ENCODE results near the gene LRRC4B. TPM values are rescaled to one million over a fixed set of nuclear protein-coding genes. Genes with fewer than 3 reads are reported as not detected.

LRRC4B gene
- polyA plus RNA-seq, 1 donor (not counting 4 experiments of a cell fraction or from before 2014, with no cell fraction given), result not detected

DNA sequence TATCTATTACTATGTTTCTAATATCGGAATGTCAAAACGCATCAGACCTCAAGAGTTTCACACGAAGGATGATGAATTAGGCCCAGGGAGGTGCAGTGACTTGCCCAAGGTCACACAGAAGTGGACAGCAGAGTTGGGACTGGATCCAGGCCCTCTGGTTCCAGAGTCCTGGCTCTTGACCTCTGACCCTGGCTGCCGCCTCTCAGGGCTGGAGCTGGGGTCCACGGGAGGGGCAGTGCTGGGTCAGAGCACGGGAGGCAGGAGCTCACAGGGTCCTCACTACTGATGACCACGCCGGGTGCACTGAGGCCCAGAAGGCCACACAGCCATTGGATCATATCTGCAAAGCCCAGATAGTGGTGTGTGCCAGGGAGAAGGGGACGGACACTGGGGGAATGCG lies 45.4 kb downstream of the LRRC4B start:
- no peak for DNase-seq (ENCODE audit: low read depth, low spot score)
- no peak for FAIRE-seq
- Histone ChIP-seq H4K20me1 (ENCODE audit: control insufficient read depth, extremely low read depth, insufficient read depth, low read length) (no peaks in the 10 kb centered on the region), H3K9me1 (ENCODE audit: control insufficient read depth, extremely low read depth, insufficient read depth, low read length) (no peaks in the 10 kb centered on the region), H3K9me3 (ENCODE audit: control insufficient read depth, low read depth, low read length) (no peaks in the 10 kb centered on the region), H3K27me3 (ENCODE audit: control insufficient read depth, extremely low read depth, insufficient read depth, low read length) (peaks cover 4% of the 10 kb centered on the region), H3K36me3 (ENCODE audit: control insufficient read depth in 2 of 2, extremely low read depth in 1 of 2, insufficient read depth in 2 of 2, low read length in 2 of 2) (no peaks in the 10 kb centered on the region), H3K4me1 (ENCODE audit: control insufficient read depth, extremely low read depth, insufficient read depth, low read length) (no peaks in the 10 kb centered on the region), H2AFZ (ENCODE audit: control insufficient read depth, low read length) (no peak overlapping the region), H3K79me2 (ENCODE audit: control insufficient read depth, insufficient read depth, low read length) (no peaks in the 10 kb centered on the region), H3K4me2 (ENCODE audit: control insufficient read depth, extremely low read depth, insufficient read depth, low read depth, low read length) (no peak overlapping the region), H3K9ac (ENCODE audit: control insufficient read depth, extremely low read depth, insufficient read depth, low read length) (no peak overlapping the region), H3K27ac (ENCODE audit: control insufficient read depth, insufficient read depth, low read length) (no peak overlapping the region), H3K4me3 (ENCODE audit: control insufficient read depth in 2 of 3, extremely low read depth in 1 of 3, insufficient read depth in 2 of 3, low read depth in 1 of 3, low read length in 3 of 3) (no peak overlapping the region)
- dilution Hi-C loops (cut with MboI; ENCODE audit: extremely low pct_ligation_motif_present, low sequenced_read_pairs), result no loop called here
- TF ChIP-seq, protein P1, sequence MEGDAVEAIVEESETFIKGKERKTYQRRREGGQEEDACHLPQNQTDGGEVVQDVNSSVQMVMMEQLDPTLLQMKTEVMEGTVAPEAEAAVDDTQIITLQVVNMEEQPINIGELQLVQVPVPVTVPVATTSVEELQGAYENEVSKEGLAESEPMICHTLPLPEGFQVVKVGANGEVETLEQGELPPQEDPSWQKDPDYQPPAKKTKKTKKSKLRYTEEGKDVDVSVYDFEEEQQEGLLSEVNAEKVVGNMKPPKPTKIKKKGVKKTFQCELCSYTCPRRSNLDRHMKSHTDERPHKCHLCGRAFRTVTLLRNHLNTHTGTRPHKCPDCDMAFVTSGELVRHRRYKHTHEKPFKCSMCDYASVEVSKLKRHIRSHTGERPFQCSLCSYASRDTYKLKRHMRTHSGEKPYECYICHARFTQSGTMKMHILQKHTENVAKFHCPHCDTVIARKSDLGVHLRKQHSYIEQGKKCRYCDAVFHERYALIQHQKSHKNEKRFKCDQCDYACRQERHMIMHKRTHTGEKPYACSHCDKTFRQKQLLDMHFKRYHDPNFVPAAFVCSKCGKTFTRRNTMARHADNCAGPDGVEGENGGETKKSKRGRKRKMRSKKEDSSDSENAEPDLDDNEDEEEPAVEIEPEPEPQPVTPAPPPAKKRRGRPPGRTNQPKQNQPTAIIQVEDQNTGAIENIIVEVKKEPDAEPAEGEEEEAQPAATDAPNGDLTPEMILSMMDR (optimal IDR thresholded peaks at IDR 0.05 in 1 of 3, IDR thresholded peaks at IDR 0.05 in 1 of 3, conservative IDR thresholded peaks at IDR 0.05 in 1 of 3; ENCODE audit: extremely low read depth in 1 of 3, insufficient read depth in 2 of 3, low read length in 3 of 3), result no peak
- TF ChIP-seq EZH2 (IDR thresholded peaks at IDR 0.05; ENCODE audit: low read length), result no peak

DNA sequence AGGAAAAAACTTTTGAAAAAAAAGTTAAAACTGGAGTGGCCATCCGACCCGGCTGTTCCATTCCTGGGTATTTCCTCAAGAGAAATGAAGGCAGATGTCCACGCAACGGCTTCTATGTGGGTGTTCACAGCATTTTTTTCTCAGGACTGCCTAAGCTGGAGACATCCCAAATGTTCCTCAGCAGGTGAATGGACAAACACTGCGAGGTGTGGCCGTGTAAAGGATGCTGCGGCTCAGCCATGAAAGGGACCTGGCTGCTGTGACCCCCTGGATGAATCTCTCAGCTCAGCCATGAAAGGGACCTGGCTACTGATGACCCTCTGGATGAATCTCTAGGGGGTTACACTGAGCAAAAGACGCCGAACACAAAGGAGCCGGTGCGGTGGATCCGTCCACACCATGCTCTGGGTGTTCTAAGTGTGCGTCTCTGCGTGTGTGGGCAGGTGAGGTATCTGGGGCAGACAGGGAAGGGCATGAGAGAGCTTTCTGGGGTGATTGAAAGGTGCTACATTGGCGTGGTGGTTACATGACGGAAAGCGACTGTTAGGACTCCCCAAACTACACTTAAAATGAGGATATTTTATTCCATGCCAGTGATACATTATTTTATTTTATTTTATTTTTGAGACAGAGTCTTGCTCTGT lies 47.3 kb downstream of the LRRC4B start:
- no peak overlapping the region for H3K27ac ChIP-seq (ENCODE audit: control insufficient read depth, insufficient read depth, low read length)
- peaks cover 8% of the 10 kb centered on the region for H3K27me3 ChIP-seq (ENCODE audit: control insufficient read depth, extremely low read depth, insufficient read depth, low read length)
- no peak for DNase-seq (ENCODE audit: low read depth, low spot score)
- H3K4me1 ChIP-seq (ENCODE audit: control insufficient read depth, extremely low read depth, insufficient read depth, low read length), result no peaks in the 10 kb centered on the region
- H3K4me2 ChIP-seq (ENCODE audit: control insufficient read depth, extremely low read depth, insufficient read depth, low read depth, low read length), result no peak overlapping the region
- no peaks in the 10 kb centered on the region for H3K9me3 ChIP-seq (ENCODE audit: control insufficient read depth, low read depth, low read length)
- H4K20me1 ChIP-seq (ENCODE audit: control insufficient read depth, extremely low read depth, insufficient read depth, low read length), result no peaks in the 10 kb centered on the region
- no peak for TF ChIP-seq EZH2 (IDR thresholded peaks at IDR 0.05; ENCODE audit: low read length)
- TF ChIP-seq, protein P1 (optimal IDR thresholded peaks at IDR 0.05 in 1 of 3, IDR thresholded peaks at IDR 0.05 in 1 of 3, conservative IDR thresholded peaks at IDR 0.05 in 1 of 3; ENCODE audit: extremely low read depth in 1 of 3, insufficient read depth in 2 of 3, low read length in 3 of 3), result no peak
- no peaks in the 10 kb centered on the region for H3K36me3 ChIP-seq (ENCODE audit: control insufficient read depth in 2 of 2, extremely low read depth in 1 of 2, insufficient read depth in 2 of 2, low read length in 2 of 2)
- no peak overlapping the region for H3K4me3 ChIP-seq (ENCODE audit: control insufficient read depth in 2 of 3, extremely low read depth in 1 of 3, insufficient read depth in 2 of 3, low read depth in 1 of 3, low read length in 3 of 3)
- H2AFZ ChIP-seq (ENCODE audit: control insufficient read depth, low read length), result no peak overlapping the region
- FAIRE-seq, result no peak
- H3K79me2 ChIP-seq (ENCODE audit: control insufficient read depth, insufficient read depth, low read length), result no peaks in the 10 kb centered on the region
- H3K9me1 ChIP-seq (ENCODE audit: control insufficient read depth, extremely low read depth, insufficient read depth, low read length), result no peaks in the 10 kb centered on the region
- dilution Hi-C loops (cut with MboI; ENCODE audit: extremely low pct_ligation_motif_present, low sequenced_read_pairs), result no loop called here
- H3K9ac ChIP-seq (ENCODE audit: control insufficient read depth, extremely low read depth, insufficient read depth, low read length), result no peak overlapping the region
